Naive thymus-derived CD8-positive, alpha-beta T cell (primary cell): Measurements from ENCODE around the gene OST4. TPM values are rescaled to one million over a fixed set of nuclear protein-coding genes. Genes with fewer than 3 reads are reported as not detected.

Experiments used
- ATAC-seq, 2 donors: fragments of 150-1000 bp; cut with Tn5 transposase in 1 of 2; sonication (Bioruptor Pico), chemical (Tn5 transposase) in 1 of 2; 1 replicate in 1 of 2; 2 replicates in 1 of 2; pipeline ENCODE4 v1.10.0; 2021; ENCODE audit warnings: mild to moderate bottlenecking in 2 of 2, moderate library complexity in 2 of 2
- POLR2A ChIA-PET: fragments of 350-600 bp; sonication (Branson Sonifier 250); formaldehyde crosslinking; loops from one replicate; lab custom pipeline; 2021; ENCODE audit warnings: antibody characterized with exemption; lab: Charles Lee
- DNase-seq, 10 donors: peaks; one replicate each; pipeline versions ENCODE4 v3.0.0 to v3.0.0-alpha.2; 2020 to 2022
- H3K27ac Mint-ChIP-seq, 10 donors: one replicate each; pipeline ENCODE4 v1.8.0; 2020 to 2022; ENCODE audit warnings: mild to moderate bottlenecking in 10 of 10, mixed read lengths in 10 of 10, moderate library complexity in 4 of 10, inconsistent platforms in 1 of 10
- H3K27me3 Mint-ChIP-seq, 5 donors: one replicate each; pipeline ENCODE4 v1.8.0; 2021 to 2022; ENCODE audit warnings: mixed read lengths in 5 of 5
- H3K36me3 Mint-ChIP-seq, 3 donors: one replicate each; pipeline ENCODE4 v1.8.0; 2020 to 2022; ENCODE audit warnings: mixed read lengths in 3 of 3, mild to moderate bottlenecking in 2 of 3, inconsistent platforms in 1 of 3
- H3K4me1 Mint-ChIP-seq, 4 donors: one replicate each; pipeline ENCODE4 v1.8.0; 2021 to 2022; ENCODE audit warnings: mixed read lengths in 4 of 4
- H3K4me3 Mint-ChIP-seq, 10 donors: one replicate each; pipeline ENCODE4 v1.8.0; 2020 to 2022; ENCODE audit warnings: mild to moderate bottlenecking in 10 of 10, mixed read lengths in 10 of 10, moderate library complexity in 6 of 10, inconsistent platforms in 1 of 10
- H3K9me3 Mint-ChIP-seq, 9 donors: one replicate each; pipeline ENCODE4 v1.8.0; 2020 to 2022; ENCODE audit warnings: mixed read lengths in 9 of 9, mild to moderate bottlenecking in 3 of 9, inconsistent platforms in 1 of 9, moderate library complexity in 1 of 9
- polyA plus RNA-seq, 3 donors: library from polyadenylated mRNA; unstranded; fragments of 300-500 nt; fragmentation: Illumina TruSeq; gene quantifications; one replicate each; pipeline ENCODE4 v1.2.3, GENCODE V29; 2021
- total RNA-seq, 8 experiments: library from RNA in 2 of 8; stranded (reverse) in 2 of 8; gene quantifications; one replicate each; pipeline ENCODE4 v1.2.3 and lab custom pipeline; 2021 to 2026

Gene OST4
- total and polyA plus RNA-seq, 5 experiments from 2014 or later = 246 to 916 (median 827) TPM

- no peaks in the 10 kb centered on the region for H3K9me3 Mint-ChIP-seq
- DNase-seq (peak in 1 of 10 donors; percentile 60), ATAC-seq (no peak)
- peak overlapping the region in 5 of 10 donors; percentile 11 to 61 (median 39) for H3K4me3 Mint-ChIP-seq
- H3K27ac Mint-ChIP-seq = peak overlapping the region in 4 of 10 donors; percentile 53 to 89 (median 64)
- H3K4me1 Mint-ChIP-seq = peaks cover 17 to 44% (median 31%) of the 10 kb centered on the region in 4 donors
- H3K36me3 Mint-ChIP-seq = no peaks in the 10 kb centered on the region
- POLR2A ChIA-PET = interaction anchor here (0.9 to 12.2 kb wide), 4 partner anchors 13 to 1052 kb away, joined by 3 to 197 read pairs (median 66); partner anchors contain the start of genes AGBL5, ATRAID, OST4 and SLC5A6
- H3K27me3 Mint-ChIP-seq = no peaks in the 10 kb centered on the region
Measured at GRCh38 chr2:27083410-27084296, 12.2 kb upstream of the OST4 start.

GRCh38 chr2:27082773-27083409 lies 11.4 kb upstream of the OST4 start:
- H3K27ac Mint-ChIP-seq = no peak overlapping the region
- H3K27me3 Mint-ChIP-seq = peaks cover 0 to under 1% (median 0%) of the 10 kb centered on the region in 5 donors
- peak overlapping the region in 2 of 10 donors; percentile 32 to 39 for H3K4me3 Mint-ChIP-seq
- POLR2A ChIA-PET = interaction anchor here (0.6 to 12.2 kb wide), 5 partner anchors 13 to 1917 kb away, joined by 3 to 197 read pairs (median 4); partner anchors contain the start of genes AGBL5, OST4 and PREB
- H3K9me3 Mint-ChIP-seq = no peaks in the 10 kb centered on the region
- DNase-seq (peak in 1 of 10 donors; percentile 61), ATAC-seq (no peak)
- H3K36me3 Mint-ChIP-seq = no peaks in the 10 kb centered on the region
- peaks cover 17 to 44% (median 31%) of the 10 kb centered on the region in 4 donors for H3K4me1 Mint-ChIP-seq

GRCh38 chr2:27081984-27082772 lies 10.7 kb upstream of the OST4 start:
- no peak for DNase-seq
- peaks cover 0 to 1% (median 0%) of the 10 kb centered on the region in 5 donors for H3K27me3 Mint-ChIP-seq
- POLR2A ChIA-PET = interaction anchor here (0.5 to 12.2 kb wide), 6 partner anchors 12 to 1918 kb away, joined by 3 to 197 read pairs (median 4); partner anchors contain the start of genes AGBL5, ATRAID, OST4 and PREB
- H3K9me3 Mint-ChIP-seq = no peaks in the 10 kb centered on the region
- H3K27ac Mint-ChIP-seq = peak overlapping the region in 9 of 10 donors; percentile 92 to 99 (median 98)
- no peaks in the 10 kb centered on the region for H3K36me3 Mint-ChIP-seq
- no peak for ATAC-seq
- peak overlapping the region in 2 of 10 donors; percentile 78 to 88 for H3K4me3 Mint-ChIP-seq
- H3K4me1 Mint-ChIP-seq = peaks cover 15 to 36% (median 24%) of the 10 kb centered on the region in 4 donors

GRCh38 chr2:27080603-27080936 lies 9.1 kb upstream of the OST4 start:
- Mint-ChIP-seq H3K4me3 (peak overlapping the region in 5 of 10 donors; percentile 22 to 89 (median 78)), H3K27ac (peak overlapping the region in 8 of 10 donors; percentile 92 to 99 (median 98)), H3K9me3 (no peaks in the 10 kb centered on the region), H3K27me3 (peaks cover 0 to 1% (median 0%) of the 10 kb centered on the region in 5 donors), H3K4me1 (peaks cover 20 to 36% (median 33%) of the 10 kb centered on the region in 4 donors), H3K36me3 (no peaks in the 10 kb centered on the region)
- POLR2A ChIA-PET = interaction anchor here (1.1 to 12.2 kb wide), 3 partner anchors 10 to 28 kb away, joined by 6 to 197 read pairs (median 129); partner anchors contain the start of genes AGBL5 and OST4
- ATAC-seq (no peak), DNase-seq (no peak)

GRCh38 chr2:27080140-27080469 lies 8.7 kb upstream of the OST4 start:
- Mint-ChIP-seq H3K27me3 (peaks cover 0 to 1% (median 0%) of the 10 kb centered on the region in 5 donors), H3K4me3 (peak overlapping the region in 4 of 10 donors; percentile 41 to 66 (median 56))
- POLR2A ChIA-PET = interaction anchor here (9.5 to 12.2 kb wide), 2 partner anchors 10 to 27 kb away, joined by 129 to 197 read pairs; partner anchors contain the start of genes AGBL5 and OST4

GRCh38 chr2:27079233-27080139 lies 8.0 kb upstream of the OST4 start:
- no peaks in the 10 kb centered on the region for H3K36me3 Mint-ChIP-seq
- peak in 1 of 10 donors; percentile 15 for DNase-seq
- H3K27me3 Mint-ChIP-seq = peaks cover 0 to 1% (median 0%) of the 10 kb centered on the region in 5 donors
- H3K9me3 Mint-ChIP-seq = no peaks in the 10 kb centered on the region
- H3K4me3 Mint-ChIP-seq = peak overlapping the region in 1 of 10 donors; percentile 41
- peaks cover 26 to 39% (median 39%) of the 10 kb centered on the region in 4 donors for H3K4me1 Mint-ChIP-seq
- POLR2A ChIA-PET = interaction anchor here (9.5 to 12.2 kb wide), 2 partner anchors 9 to 27 kb away, joined by 129 to 197 read pairs; partner anchors contain the start of genes AGBL5 and OST4
- H3K27ac Mint-ChIP-seq = peak overlapping the region in 1 of 10 donors; percentile 13
- no peak for ATAC-seq

More at GRCh38 chr2:27080140-27080469, 8.7 kb upstream of the OST4 start:
- no peaks in the 10 kb centered on the region for H3K36me3 Mint-ChIP-seq
- ATAC-seq (no peak), DNase-seq (no peak)
- H3K27ac Mint-ChIP-seq = peak overlapping the region in 2 of 10 donors; percentile 13 to 95
- no peaks in the 10 kb centered on the region for H3K9me3 Mint-ChIP-seq
- peaks cover 21 to 36% (median 34%) of the 10 kb centered on the region in 4 donors for H3K4me1 Mint-ChIP-seq

- Mint-ChIP-seq H3K27ac (peak within 1 kb of the TSS in 3 of 10 donors; percentile 44 to 66 (median 54)), H3K36me3 (no peaks in the 10 kb centered on the region), H3K4me3 (peak within 1 kb of the TSS in 1 of 10 donors; percentile 36), H3K4me1 (peaks cover 27 to 48% (median 47%) of the 10 kb centered on the region in 4 donors), H3K27me3 (peaks cover 0 to 1% (median 0%) of the 10 kb centered on the region in 5 donors), H3K9me3 (no peaks in the 10 kb centered on the region)
- POLR2A ChIA-PET = interaction anchor here (9.5 to 12.2 kb wide), 2 partner anchors 8 to 26 kb away, joined by 129 to 197 read pairs; partner anchors contain the start of genes AGBL5 and OST4
- DNase-seq = no peak
- ATAC-seq = no peak
Measured at GRCh38 chr2:27078267-27079194, 7.1 kb upstream of the OST4 start, which contains the start of gene EMILIN1. EMILIN1 (plus strand) TSS chr2:27078615; CDS start chr2:27079066, 451 bp downstream.

GRCh38 chr2:27077231-27077630 lies 5.8 kb upstream of the OST4 start:
- no peaks in the 10 kb centered on the region for H3K36me3 Mint-ChIP-seq
- POLR2A ChIA-PET = interaction anchor here (1.3 to 1.4 kb wide), 2 partner anchors 8 to 26 kb away, joined by 4 to 8 read pairs; partner anchors contain the start of gene AGBL5

GRCh38 chr2:27076323-27076722 lies 4.9 kb upstream of the OST4 start:
- Mint-ChIP-seq H3K27me3 (peaks cover 0 to 1% (median 0%) of the 10 kb centered on the region in 5 donors), H3K9me3 (no peaks in the 10 kb centered on the region), H3K4me1 (peaks cover 30 to 56% (median 53%) of the 10 kb centered on the region in 4 donors), H3K27ac (peak overlapping the region in 4 of 10 donors; percentile 4 to 80 (median 46)), H3K36me3 (no peaks in the 10 kb centered on the region), H3K4me3 (peak overlapping the region in 4 of 10 donors; percentile 33 to 63 (median 50))
- POLR2A ChIA-PET = interaction anchor here (1.3 to 1.4 kb wide), 2 partner anchors 9 to 25 kb away, joined by 4 to 8 read pairs; partner anchors contain the start of gene AGBL5
- DNase-seq (no peak), ATAC-seq (no peak)

More at GRCh38 chr2:27077231-27077630, 5.8 kb upstream of the OST4 start:
- DNase-seq (no peak), ATAC-seq (no peak)
- peak overlapping the region in 1 of 10 donors; percentile 33 for H3K4me3 Mint-ChIP-seq
- peaks cover 32 to 57% (median 56%) of the 10 kb centered on the region in 4 donors for H3K4me1 Mint-ChIP-seq
- peaks cover 0 to 1% (median 0%) of the 10 kb centered on the region in 5 donors for H3K27me3 Mint-ChIP-seq
- H3K27ac Mint-ChIP-seq = peak overlapping the region in 1 of 10 donors; percentile 66
- no peaks in the 10 kb centered on the region for H3K9me3 Mint-ChIP-seq
